Kasumi-1 (cell line): ENCODE results near the gene DDX3X.
"Not testable (repeated sequence)": the region's sequence is repeated elsewhere in the genome, so short reads cannot be mapped to it uniquely, and the experiment has no call there.

Source experiments
- DNase-seq, 2 experiments: peaks; one replicate each; lab custom pipeline; 2025; lab: John Stamatoyannopoulos, UW

The DDX3X gene

GRCh38 chrX:41373989-41374606 is 40.1 kb downstream of the DDX3X start:
- no peak for DNase-seq

DNA sequence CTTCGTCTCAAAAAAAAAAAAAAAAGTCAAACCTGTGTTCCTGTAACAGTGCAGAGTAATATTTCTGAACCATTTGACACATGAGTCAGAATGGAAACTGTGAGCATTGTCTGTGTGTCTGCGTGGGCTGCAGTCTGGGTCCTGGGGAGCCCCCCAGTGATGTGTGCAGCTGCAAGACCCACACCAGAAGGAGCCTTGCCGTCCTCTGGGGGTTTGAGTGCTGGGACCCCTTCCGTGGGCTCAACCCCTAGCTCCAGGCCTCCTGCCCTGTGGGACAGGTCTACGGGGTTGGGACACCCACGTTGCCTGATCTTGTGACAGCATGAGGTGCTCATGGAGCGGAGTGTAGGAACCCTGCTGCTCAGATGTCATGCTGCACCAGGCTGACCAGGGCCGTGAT is 43.7 kb downstream of the DDX3X start:
- DNase-seq = no peak

DNA sequence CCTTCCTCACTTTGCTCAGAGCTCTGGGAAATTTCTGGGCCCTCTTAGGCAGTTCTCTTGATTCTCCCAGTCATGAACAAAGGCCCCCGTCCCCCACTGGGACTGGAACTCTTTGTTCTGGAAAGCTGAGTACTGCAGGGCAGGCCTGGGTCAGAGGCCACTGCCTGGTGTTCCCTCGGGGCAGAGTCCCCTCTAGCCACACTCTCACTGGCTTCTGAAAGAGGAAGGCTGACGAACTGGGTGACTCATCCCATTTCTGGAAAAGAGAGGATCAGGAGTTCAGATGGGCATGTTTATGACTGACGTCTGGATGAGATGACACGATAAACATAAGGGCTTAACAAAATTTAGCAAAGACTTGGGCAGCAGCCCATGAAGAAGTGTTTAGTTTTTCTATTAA is 47.7 kb downstream of the DDX3X start:
- DNase-seq = no peak

DNA sequence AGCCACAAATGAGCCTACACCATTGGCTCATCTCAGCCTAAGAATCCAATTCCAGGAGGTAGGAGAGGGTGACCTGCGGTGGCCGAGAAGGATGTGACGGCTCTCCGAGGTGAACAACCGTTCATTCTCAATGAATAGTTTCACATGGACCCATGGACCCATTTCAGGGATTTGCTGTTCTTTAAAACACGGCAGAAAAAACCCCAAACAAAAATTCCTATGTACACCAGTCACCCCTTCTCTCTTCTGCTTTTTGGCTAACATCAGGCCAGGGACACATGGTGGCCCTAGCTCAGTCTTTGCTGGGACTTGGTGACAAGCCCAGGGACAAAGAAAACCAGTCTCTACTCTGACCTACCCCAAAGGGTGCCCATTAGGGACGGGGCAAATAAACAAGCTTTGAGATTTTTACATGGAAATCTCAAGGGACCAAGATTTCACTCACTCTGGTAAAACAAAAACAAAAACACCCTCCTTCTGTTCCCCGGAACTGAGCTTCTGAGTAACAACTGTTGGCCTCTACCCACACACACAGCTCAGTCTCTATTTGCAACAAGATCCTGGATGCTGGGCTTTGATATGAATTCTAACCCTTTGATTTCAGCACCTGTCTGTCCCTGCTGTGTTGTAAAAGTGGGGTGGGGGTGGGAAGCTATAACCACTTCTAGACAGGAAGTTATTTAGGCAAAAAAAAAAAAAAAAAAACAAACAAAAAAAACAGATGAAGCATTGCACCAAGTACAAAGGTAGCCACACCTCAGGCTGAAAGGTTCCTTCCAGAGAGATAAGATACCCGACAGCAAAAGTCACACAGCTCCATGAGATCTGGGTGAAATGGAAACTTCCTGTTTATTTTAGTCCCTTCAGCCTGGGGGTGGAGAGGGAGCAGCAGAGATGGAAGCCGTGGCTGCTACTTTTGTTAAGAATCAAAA is 49.0 kb downstream of the DDX3X start:
- no peak for DNase-seq

GRCh38 chrX:41384051-41384705 is 50.2 kb downstream of the DDX3X start:
- DNase-seq = peak; percentile 44 to 63

- no peak for DNase-seq
Measured at GRCh38 chrX:41386222-41386990, 52.4 kb downstream of the DDX3X start.

DNA sequence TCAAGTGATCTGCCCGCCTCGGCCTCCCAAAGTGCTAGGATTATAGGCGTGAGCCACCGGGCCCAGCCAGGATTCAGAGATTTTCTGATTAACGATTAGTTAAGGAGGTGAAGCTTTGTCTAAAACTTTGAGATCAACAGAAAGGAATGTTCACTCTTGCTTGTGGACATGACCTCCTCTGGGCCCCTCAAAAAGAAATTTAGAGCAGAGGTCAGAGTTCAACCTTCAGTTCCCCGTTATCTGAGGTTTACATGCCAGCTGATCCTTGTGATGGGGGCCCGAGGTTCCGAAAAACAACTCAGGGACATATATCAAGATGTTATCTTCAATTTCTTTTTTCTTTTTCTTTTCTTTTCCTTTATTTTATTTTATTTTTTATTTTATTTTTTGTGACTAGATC is 54.6 kb downstream of the DDX3X start:
- DNase-seq = no peak

DNA sequence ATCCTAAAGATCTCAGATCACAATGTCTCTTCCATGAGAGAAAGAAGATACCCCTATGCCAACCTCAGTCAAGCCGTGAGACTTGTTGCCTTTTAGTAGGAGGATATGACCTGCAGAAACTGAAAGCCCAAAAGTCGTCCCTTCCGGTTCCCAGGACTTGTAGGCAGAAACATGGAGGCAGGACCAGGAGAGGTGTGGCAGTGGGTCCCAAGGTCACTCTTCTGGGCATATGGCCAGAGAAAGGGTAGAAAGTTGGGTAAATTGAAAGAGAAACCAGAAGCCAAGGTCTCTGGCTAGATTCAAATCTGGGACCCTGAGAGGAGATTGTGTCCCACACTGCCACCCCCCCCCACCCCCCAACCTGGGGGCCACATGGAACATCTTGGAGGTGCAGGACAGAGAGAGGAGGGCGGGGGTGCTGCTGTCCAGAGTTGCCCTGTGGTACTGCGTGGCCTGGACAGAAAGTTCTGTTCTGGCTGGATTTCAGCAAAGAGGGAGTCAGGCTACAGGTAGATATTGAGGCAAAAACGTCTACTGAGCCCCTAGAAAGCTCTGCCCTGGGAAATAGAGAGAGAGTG is 55.4 kb downstream of the DDX3X start:
- DNase-seq = no peak

GRCh38 chrX:41390576-41390975 is 56.6 kb downstream of the DDX3X start:
- not testable (repeated sequence) for DNase-seq

DNA sequence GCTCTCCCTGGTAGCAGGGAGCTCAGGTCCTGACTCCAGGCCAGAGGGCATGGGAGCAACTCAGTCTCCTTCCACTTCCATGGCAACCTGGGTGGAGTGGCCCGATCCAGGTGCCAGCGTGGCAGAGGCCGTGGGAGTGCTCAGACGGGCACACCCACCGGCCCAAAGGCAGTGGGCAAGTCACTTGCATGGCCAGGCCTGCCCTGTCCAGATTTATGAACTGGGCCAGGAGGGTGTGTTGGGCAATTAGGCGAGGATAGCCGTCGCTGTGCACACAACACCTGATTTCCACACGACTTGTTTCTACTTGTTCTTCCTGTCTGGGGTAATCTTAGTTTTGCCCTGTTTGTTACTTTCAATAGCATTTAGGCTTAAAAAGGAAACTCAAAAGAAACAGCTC is 57.6 kb downstream of the DDX3X start:
- DNase-seq = no peak

- no peak for DNase-seq
Measured at GRCh38 chrX:41394293-41394692, 60.3 kb downstream of the DDX3X start.

GRCh38 chrX:41397219-41397618 is 63.3 kb downstream of the DDX3X start:
- no peak for DNase-seq

DNA sequence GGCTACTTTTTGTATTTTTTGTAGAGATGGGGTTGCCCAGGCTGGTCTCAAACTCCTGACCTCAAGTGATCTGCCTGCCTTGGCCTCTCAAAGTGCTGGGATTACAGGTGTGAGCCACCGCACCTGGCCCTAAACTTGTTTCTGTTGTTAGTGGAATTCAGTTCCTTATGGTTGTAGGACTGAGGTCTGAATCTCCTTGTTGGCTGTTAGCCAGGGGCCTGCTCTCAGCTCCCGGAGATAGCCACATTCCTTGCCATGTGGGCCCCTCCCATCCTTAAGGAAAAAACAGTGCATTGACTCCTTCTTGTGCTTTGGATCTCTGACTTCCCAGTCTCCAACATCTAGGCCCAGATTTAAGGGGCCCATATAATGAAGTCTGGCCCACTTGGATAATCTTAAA is 63.8 kb downstream of the DDX3X start:
- DNase-seq = no peak

DNA sequence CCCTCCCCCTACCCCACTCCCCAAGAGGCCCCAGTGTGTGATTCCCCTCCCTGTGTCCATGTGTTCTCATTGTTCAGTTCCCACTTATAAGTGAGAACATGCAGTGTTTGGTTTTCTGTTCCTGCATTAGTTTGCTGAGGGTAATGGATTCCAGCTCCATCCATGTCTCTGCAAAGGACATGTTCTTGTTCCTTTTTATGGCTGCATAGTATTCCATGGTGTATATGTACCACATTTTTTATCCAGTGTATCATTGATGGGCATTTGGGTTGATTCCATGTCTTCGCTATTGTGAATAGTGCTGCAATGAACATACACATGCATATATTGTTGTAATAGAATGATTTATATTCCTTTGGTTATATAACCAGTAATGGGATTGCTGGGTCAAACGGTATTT is 68.6 kb downstream of the DDX3X start:
- DNase-seq = not testable (repeated sequence)

DNA sequence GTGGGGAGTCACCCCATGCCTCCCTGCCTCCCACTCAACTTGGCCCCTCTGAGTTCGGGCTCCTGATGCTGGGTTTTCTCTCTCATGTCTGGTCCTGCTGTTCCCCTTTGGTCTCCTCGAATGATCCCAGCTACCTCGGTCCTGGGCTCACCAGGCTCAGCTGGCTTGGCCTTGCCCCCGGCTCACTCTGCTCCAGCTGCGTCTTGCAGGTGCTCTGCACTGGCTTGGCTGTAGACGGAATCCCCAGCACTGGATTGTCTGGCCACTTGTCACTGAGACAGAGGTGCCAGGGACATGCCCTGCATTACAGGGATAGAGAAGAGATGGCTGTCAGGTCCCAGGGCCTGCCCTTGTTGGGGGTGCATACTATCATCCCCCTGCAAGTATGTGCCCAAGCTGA is 71.6 kb downstream of the DDX3X start:
- DNase-seq = no peak

DNA sequence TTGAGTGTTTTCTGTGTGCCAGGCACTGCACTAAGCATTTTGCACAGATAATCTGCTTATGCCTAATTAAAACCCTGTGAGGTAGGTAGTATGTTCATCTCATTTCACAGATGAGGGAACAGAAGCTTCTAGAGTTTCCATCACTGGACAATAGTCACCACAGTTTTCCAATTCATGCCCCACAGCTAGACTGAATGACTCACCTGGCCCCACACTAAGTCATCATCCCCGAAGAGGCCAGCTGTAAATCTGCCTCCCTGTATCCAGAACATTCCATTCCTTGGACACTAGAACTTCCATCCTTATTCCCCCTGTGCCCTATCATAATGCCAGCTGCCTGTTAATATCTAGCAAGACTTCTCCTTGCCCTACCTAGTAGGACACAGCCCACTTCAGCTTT is 72.2 kb downstream of the DDX3X start:
- no peak for DNase-seq

GRCh38 chrX:41407816-41408215 is 73.9 kb downstream of the DDX3X start:
- no peak for DNase-seq

GRCh38 chrX:41408576-41408975 is 74.6 kb downstream of the DDX3X start:
- no peak for DNase-seq

GRCh38 chrX:41409006-41409405 is 75.0 kb downstream of the DDX3X start:
- no peak for DNase-seq

- DNase-seq = not testable (repeated sequence)
Measured at GRCh38 chrX:41411222-41411621, 77.3 kb downstream of the DDX3X start.

GRCh38 chrX:41412261-41413081 is 78.5 kb downstream of the DDX3X start:
- DNase-seq = no peak
